ENCODE data around the gene PDF.

- TF ChIP-seq CTCF (IDR thresholded peaks at IDR 0.05) (no peak), POLR2A (IDR thresholded peaks at IDR 0.05) (no peak)
Measured at GRCh38 chr16:69328854-69329316, 1.5 kb downstream of the PDF start.

All from Peyer's patch (tissue), 4 donors.